Thoracic aorta (tissue), 2 donors: ENCODE measurements around the gene MN1. TPM values are rescaled to one million over a fixed set of nuclear protein-coding genes. Genes with fewer than 3 reads are reported as not detected.

Source experiments
- ATAC-seq: fragments of 150-250 bp; one replicate; pipeline ENCODE4 v1.8.0; 2017; ENCODE audit warnings: low read depth; ENCODE audit not compliant: insufficient number of reproducible peaks, low FRiP score
- DNase-seq: peaks from one replicate; pipeline ENCODE4 v3.0.0-alpha.2; 2020; ENCODE audit warnings: low spot score
- H3K27ac ChIP-seq, 2 donors: fragments of 200-600 bp; sonication (generic); 1 replicate in 1 of 2; 2 replicates in 1 of 2; pipeline ENCODE4 v1.5.1; 2016; ENCODE audit warnings: mild to moderate bottlenecking in 2 of 2, moderate library complexity in 2 of 2
- H3K27me3 ChIP-seq: fragments of 200-600 bp; sonication (generic); replicated peaks from 2 replicates; pipeline ENCODE4 v1.6.0; 2016; ENCODE audit warnings: mild to moderate bottlenecking; ENCODE audit not compliant: insufficient read depth
- H3K36me3 ChIP-seq: fragments of 200-600 bp; sonication (generic); one replicate; pipeline ENCODE4 v1.5.1; 2016
- H3K4me1 ChIP-seq, 2 donors: fragments of 200-600 bp; sonication (generic); 1 replicate in 1 of 2; 2 replicates in 1 of 2; pipeline versions ENCODE4 v1.5.1 to v1.6.0; 2016; ENCODE audit warnings: low read depth in 2 of 2, mild to moderate bottlenecking in 1 of 2; ENCODE audit not compliant: control insufficient read depth in 1 of 2
- H3K4me3 ChIP-seq: fragments of 200-600 bp; sonication (generic); 2 replicates; pipeline ENCODE4 v1.5.1; 2016; ENCODE audit warnings: mild to moderate bottlenecking
- H3K9me3 ChIP-seq: fragments of 200-600 bp; sonication (generic); 2 replicates; pipeline ENCODE4 v1.5.1; 2016
- total RNA-seq, 2 donors: library from RNA; depleted of rRNA; stranded (reverse); fragments of >200 nt; gene quantifications; one replicate each; pipeline versions ENCODE4 v1.1.0 to v1.2.3, GENCODE V29; 2016
- TF ChIP-seq, protein P1 (sequence below): fragments of 200-600 bp; sonication (generic); IDR thresholded peaks from one replicate; pipeline ENCODE4 v1.5.1; 2019; ENCODE audit warnings: antibody characterized with exemption

Gene MN1
- total RNA-seq, 2 donors from 2014 or later: 30.1 to 39.8 TPM

DNA sequence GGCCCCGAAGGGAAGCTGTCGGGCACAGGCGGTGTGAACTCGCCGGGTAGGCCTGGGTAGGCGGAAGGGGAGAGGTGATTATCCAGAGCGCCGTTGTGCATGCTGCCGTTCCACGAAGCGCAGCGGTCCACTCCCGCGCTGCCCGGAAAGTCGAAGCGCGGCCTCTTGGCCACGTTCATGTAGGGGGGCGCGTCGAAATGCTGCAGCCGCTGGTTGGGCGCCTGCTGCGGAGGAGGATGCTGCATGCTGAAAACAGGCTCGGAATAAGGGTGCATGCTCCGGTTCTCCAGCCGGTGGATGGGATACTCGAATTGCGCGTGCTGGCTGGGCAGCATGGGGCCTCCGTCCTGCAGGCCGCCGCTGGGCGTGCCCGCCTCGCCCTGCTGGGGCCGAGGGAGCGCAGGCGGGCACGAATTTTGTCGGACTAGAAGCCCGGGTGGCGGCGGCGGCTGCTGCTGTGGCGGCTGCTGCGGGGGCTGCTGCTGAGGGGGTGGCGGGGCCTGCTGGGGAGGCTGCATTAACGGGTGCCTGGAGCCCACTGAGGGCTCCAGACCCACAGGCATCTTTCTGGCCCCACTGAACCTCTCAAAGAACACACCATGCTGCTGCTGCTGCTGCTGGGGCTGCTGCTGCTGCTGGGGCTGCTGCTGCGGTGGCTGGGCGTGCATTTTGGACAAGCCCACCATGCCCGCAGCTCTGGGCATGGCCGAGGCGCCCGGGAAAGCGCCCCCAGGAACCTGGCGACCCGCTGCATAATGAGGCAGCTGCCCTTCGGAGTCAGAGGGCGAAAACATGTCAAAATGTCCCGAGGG is 2.3 kb downstream of the MN1 start:
- ATAC-seq (no peak), DNase-seq (no peak)
- no peaks in the 10 kb centered on the region for H3K27me3 ChIP-seq
- peak overlapping the region; percentile 84 for H3K4me3 ChIP-seq
- no peaks in the 10 kb centered on the region for H3K9me3 ChIP-seq
- TF ChIP-seq, protein P1, sequence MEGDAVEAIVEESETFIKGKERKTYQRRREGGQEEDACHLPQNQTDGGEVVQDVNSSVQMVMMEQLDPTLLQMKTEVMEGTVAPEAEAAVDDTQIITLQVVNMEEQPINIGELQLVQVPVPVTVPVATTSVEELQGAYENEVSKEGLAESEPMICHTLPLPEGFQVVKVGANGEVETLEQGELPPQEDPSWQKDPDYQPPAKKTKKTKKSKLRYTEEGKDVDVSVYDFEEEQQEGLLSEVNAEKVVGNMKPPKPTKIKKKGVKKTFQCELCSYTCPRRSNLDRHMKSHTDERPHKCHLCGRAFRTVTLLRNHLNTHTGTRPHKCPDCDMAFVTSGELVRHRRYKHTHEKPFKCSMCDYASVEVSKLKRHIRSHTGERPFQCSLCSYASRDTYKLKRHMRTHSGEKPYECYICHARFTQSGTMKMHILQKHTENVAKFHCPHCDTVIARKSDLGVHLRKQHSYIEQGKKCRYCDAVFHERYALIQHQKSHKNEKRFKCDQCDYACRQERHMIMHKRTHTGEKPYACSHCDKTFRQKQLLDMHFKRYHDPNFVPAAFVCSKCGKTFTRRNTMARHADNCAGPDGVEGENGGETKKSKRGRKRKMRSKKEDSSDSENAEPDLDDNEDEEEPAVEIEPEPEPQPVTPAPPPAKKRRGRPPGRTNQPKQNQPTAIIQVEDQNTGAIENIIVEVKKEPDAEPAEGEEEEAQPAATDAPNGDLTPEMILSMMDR: no peak
- H3K4me1 ChIP-seq: peaks cover 7 to 53% of the 10 kb centered on the region in 2 donors
- peak overlapping the region; percentile 78 to 95 for H3K27ac ChIP-seq
- no peaks in the 10 kb centered on the region for H3K36me3 ChIP-seq

- no peaks in the 10 kb centered on the region for H3K36me3 ChIP-seq
- peaks cover 4 to 55% of the 10 kb centered on the region in 2 donors for H3K4me1 ChIP-seq
- no peak for ATAC-seq
- H3K27me3 ChIP-seq: no peaks in the 10 kb centered on the region
- TF ChIP-seq, protein P1: peak; percentile 2
- peak overlapping the region; percentile 78 to 95 for H3K27ac ChIP-seq
- no peak for DNase-seq
- H3K9me3 ChIP-seq: no peaks in the 10 kb centered on the region
- H3K4me3 ChIP-seq: peak overlapping the region; percentile 84
Measured at GRCh38 chr22:27798511-27799014, 3.0 kb downstream of the MN1 start.

- peak overlapping the region; percentile 78 to 95 for H3K27ac ChIP-seq
- H3K27me3 ChIP-seq: no peaks in the 10 kb centered on the region
- peaks cover under 1 to 54% of the 10 kb centered on the region in 2 donors for H3K4me1 ChIP-seq
- TF ChIP-seq, protein P1: peak; percentile 10
- DNase-seq: no peak
- H3K36me3 ChIP-seq: no peaks in the 10 kb centered on the region
- no peaks in the 10 kb centered on the region for H3K9me3 ChIP-seq
- ATAC-seq: no peak
- H3K4me3 ChIP-seq: peak overlapping the region; percentile 84
Measured at GRCh38 chr22:27797520-27798391, 3.8 kb downstream of the MN1 start.

- DNase-seq (no peak), ATAC-seq (no peak)
- peak overlapping the region; percentile 84 for H3K4me3 ChIP-seq
- no peaks in the 10 kb centered on the region for H3K27me3 ChIP-seq
- H3K27ac ChIP-seq: peak overlapping the region; percentile 78 to 95
- H3K9me3 ChIP-seq: no peaks in the 10 kb centered on the region
- peaks cover 4 to 55% of the 10 kb centered on the region in 2 donors for H3K4me1 ChIP-seq
- no peaks in the 10 kb centered on the region for H3K36me3 ChIP-seq
- TF ChIP-seq, protein P1: no peak
Measured at GRCh38 chr22:27796829-27797519, 4.6 kb downstream of the MN1 start.
